Measurements from ENCODE around the gene GDF9. TPM values are rescaled to one million over a fixed set of nuclear protein-coding genes. Genes with fewer than 3 reads are reported as not detected.
A peak's percentile ranks its signal among the peaks of the same experiment; 100 is the strongest.

The GDF9 gene
- total and polyA plus RNA-seq, 7 experiments from 2014 or later: 0.43 to 2.0 (median 1.4) TPM

GRCh38 chr5:132840896-132841295, 25.4 kb downstream of the GDF9 start:
- DNase-seq (no peak), ATAC-seq (peak; percentile 8)
- peaks cover 0 to 2% (median 0%) of the 10 kb centered on the region in 11 donors for H3K9me3 Mint-ChIP-seq
- Histone ChIP-seq H3K27me3 (ENCODE audit: control insufficient read depth in 2 of 2, insufficient read depth in 2 of 2, low read length in 2 of 2) (no peaks in the 10 kb centered on the region), H3K36me3 (ENCODE audit: control insufficient read depth in 2 of 3, insufficient read depth in 3 of 3, low read length in 3 of 3) (no peaks in the 10 kb centered on the region), H3K4me1 (ENCODE audit: control insufficient read depth in 2 of 2, insufficient read depth in 2 of 2, low read length in 2 of 2) (no peaks in the 10 kb centered on the region), H3K9me3 (ENCODE audit: control insufficient read depth in 2 of 3, low read length in 3 of 3) (no peaks in the 10 kb centered on the region), H3K4me3 (ENCODE audit: low read length) (no peak overlapping the region), H3K27ac (ENCODE audit: low read depth, low read length) (no peak overlapping the region)
- intact Hi-C loops (cut with micrococcal nuclease): no loop called here
- no peak overlapping the region for H3K4me3 Mint-ChIP-seq
- CTCF ChIA-PET: no interaction called here
- peaks cover 0 to 3% (median 0%) of the 10 kb centered on the region in 7 donors for H3K4me1 Mint-ChIP-seq
- no peaks in the 10 kb centered on the region for H3K36me3 Mint-ChIP-seq
- POLR2A ChIA-PET: no interaction called here
- no peaks in the 10 kb centered on the region for H3K27me3 Mint-ChIP-seq
- H3K27ac Mint-ChIP-seq: no peak overlapping the region

- DNase-seq: no peak
- no peaks in the 10 kb centered on the region for H3K9me3 ChIP-seq (ENCODE audit: control insufficient read depth in 2 of 3, low read length in 3 of 3)
- H3K27me3 ChIP-seq (ENCODE audit: control insufficient read depth in 2 of 2, insufficient read depth in 2 of 2, low read length in 2 of 2): no peaks in the 10 kb centered on the region
- Mint-ChIP-seq H3K4me3 (no peak overlapping the region), H3K27me3 (no peaks in the 10 kb centered on the region), H3K36me3 (no peaks in the 10 kb centered on the region), H3K4me1 (peaks cover 0 to 3% (median 0%) of the 10 kb centered on the region in 7 donors), H3K9me3 (peaks cover 0 to 2% (median 0%) of the 10 kb centered on the region in 11 donors), H3K27ac (no peak overlapping the region)
- ChIA-PET POLR2A (no interaction called here), CTCF (no interaction called here)
- intact Hi-C loops (cut with micrococcal nuclease): no loop called here
- ATAC-seq: no peak
- H3K27ac ChIP-seq (ENCODE audit: low read depth, low read length): no peak overlapping the region
- no peaks in the 10 kb centered on the region for H3K4me1 ChIP-seq (ENCODE audit: control insufficient read depth in 2 of 2, insufficient read depth in 2 of 2, low read length in 2 of 2)
- no peak overlapping the region for H3K4me3 ChIP-seq (ENCODE audit: low read length)
- H3K36me3 ChIP-seq (ENCODE audit: control insufficient read depth in 2 of 3, insufficient read depth in 3 of 3, low read length in 3 of 3): no peaks in the 10 kb centered on the region
These were observed 26.0 kb downstream of the GDF9 start for GRCh38 chr5:132840313-132840712.

- POLR2A ChIA-PET: no interaction called here
- no peak for ATAC-seq
- DNase-seq: no peak
- no peaks in the 10 kb centered on the region for H3K27me3 ChIP-seq (ENCODE audit: control insufficient read depth in 2 of 2, insufficient read depth in 2 of 2, low read length in 2 of 2)
- peaks cover 0 to 2% (median 0%) of the 10 kb centered on the region in 11 donors for H3K9me3 Mint-ChIP-seq
- intact Hi-C loops (cut with micrococcal nuclease): no loop called here
- peak overlapping the region in 1 of 9 donors; percentile 53 for H3K27ac Mint-ChIP-seq
- no peak overlapping the region for H3K4me3 Mint-ChIP-seq
- CTCF ChIA-PET: no interaction called here
- H3K4me3 ChIP-seq (ENCODE audit: low read length): no peak overlapping the region
- no peak overlapping the region for H3K27ac ChIP-seq (ENCODE audit: low read depth, low read length)
- no peaks in the 10 kb centered on the region for H3K9me3 ChIP-seq (ENCODE audit: control insufficient read depth in 2 of 3, low read length in 3 of 3)
- H3K27me3 Mint-ChIP-seq: no peaks in the 10 kb centered on the region
- peaks cover 0 to 3% (median 0%) of the 10 kb centered on the region in 7 donors for H3K4me1 Mint-ChIP-seq
- no peaks in the 10 kb centered on the region for H3K36me3 ChIP-seq (ENCODE audit: control insufficient read depth in 2 of 3, insufficient read depth in 3 of 3, low read length in 3 of 3)
- no peaks in the 10 kb centered on the region for H3K36me3 Mint-ChIP-seq
- H3K4me1 ChIP-seq (ENCODE audit: control insufficient read depth in 2 of 2, insufficient read depth in 2 of 2, low read length in 2 of 2): no peaks in the 10 kb centered on the region
These were observed 26.6 kb downstream of the GDF9 start for GRCh38 chr5:132839426-132840301.

GRCh38 chr5:132838516-132839282, 27.6 kb downstream of the GDF9 start:
- Histone ChIP-seq H3K4me3 (ENCODE audit: low read length) (no peak overlapping the region), H3K4me1 (ENCODE audit: control insufficient read depth in 2 of 2, insufficient read depth in 2 of 2, low read length in 2 of 2) (no peaks in the 10 kb centered on the region), H3K9me3 (ENCODE audit: control insufficient read depth in 2 of 3, low read length in 3 of 3) (no peaks in the 10 kb centered on the region), H3K27ac (ENCODE audit: low read depth, low read length) (no peak overlapping the region), H3K27me3 (ENCODE audit: control insufficient read depth in 2 of 2, insufficient read depth in 2 of 2, low read length in 2 of 2) (no peaks in the 10 kb centered on the region), H3K36me3 (ENCODE audit: control insufficient read depth in 2 of 3, insufficient read depth in 3 of 3, low read length in 3 of 3) (no peaks in the 10 kb centered on the region)
- CTCF ChIA-PET: no interaction called here
- intact Hi-C loops (cut with micrococcal nuclease): no loop called here
- H3K9me3 Mint-ChIP-seq: peaks cover 0 to 2% (median 0%) of the 10 kb centered on the region in 11 donors
- no peak for DNase-seq
- peaks cover 0 to 3% (median 0%) of the 10 kb centered on the region in 7 donors for H3K4me1 Mint-ChIP-seq
- ATAC-seq: no peak
- H3K27ac Mint-ChIP-seq: no peak overlapping the region
- no peak overlapping the region for H3K4me3 Mint-ChIP-seq
- H3K36me3 Mint-ChIP-seq: no peaks in the 10 kb centered on the region
- POLR2A ChIA-PET: no interaction called here
- H3K27me3 Mint-ChIP-seq: peaks cover 0 to 5% (median 0%) of the 10 kb centered on the region in 5 donors

GRCh38 chr5:132837868-132838267, 28.4 kb downstream of the GDF9 start:
- CTCF ChIA-PET: no interaction called here
- Mint-ChIP-seq H3K4me3 (no peak overlapping the region), H3K27ac (no peak overlapping the region), H3K9me3 (peaks cover 0 to 2% (median 0%) of the 10 kb centered on the region in 11 donors), H3K36me3 (no peaks in the 10 kb centered on the region), H3K27me3 (peaks cover 0 to 7% (median under 1%) of the 10 kb centered on the region in 5 donors), H3K4me1 (peaks cover 0 to 3% (median 0%) of the 10 kb centered on the region in 7 donors)
- Histone ChIP-seq H3K36me3 (ENCODE audit: control insufficient read depth in 2 of 3, insufficient read depth in 3 of 3, low read length in 3 of 3) (no peaks in the 10 kb centered on the region), H3K9me3 (ENCODE audit: control insufficient read depth in 2 of 3, low read length in 3 of 3) (no peaks in the 10 kb centered on the region), H3K27ac (ENCODE audit: low read depth, low read length) (no peak overlapping the region), H3K4me1 (ENCODE audit: control insufficient read depth in 2 of 2, insufficient read depth in 2 of 2, low read length in 2 of 2) (no peaks in the 10 kb centered on the region), H3K4me3 (ENCODE audit: low read length) (no peak overlapping the region), H3K27me3 (ENCODE audit: control insufficient read depth in 2 of 2, insufficient read depth in 2 of 2, low read length in 2 of 2) (no peaks in the 10 kb centered on the region)
- no peak for DNase-seq
- no peak for ATAC-seq
- intact Hi-C loops (cut with micrococcal nuclease): no loop called here
- POLR2A ChIA-PET: no interaction called here

- no peaks in the 10 kb centered on the region for H3K9me3 ChIP-seq (ENCODE audit: control insufficient read depth in 2 of 3, low read length in 3 of 3)
- intact Hi-C loops (cut with micrococcal nuclease): no loop called here
- H3K36me3 ChIP-seq (ENCODE audit: control insufficient read depth in 2 of 3, insufficient read depth in 3 of 3, low read length in 3 of 3): no peaks in the 10 kb centered on the region
- Mint-ChIP-seq H3K27ac (peak overlapping the region in 1 of 9 donors; percentile 55), H3K4me1 (peaks cover 0 to 7% (median 0%) of the 10 kb centered on the region in 7 donors), H3K27me3 (peaks cover 0 to 11% (median 5%) of the 10 kb centered on the region in 5 donors), H3K36me3 (no peaks in the 10 kb centered on the region), H3K4me3 (no peak overlapping the region), H3K9me3 (peaks cover 0 to 2% (median 0%) of the 10 kb centered on the region in 11 donors)
- DNase-seq (no peak), ATAC-seq (no peak)
- H3K27ac ChIP-seq (ENCODE audit: low read depth, low read length): no peak overlapping the region
- CTCF ChIA-PET: no interaction called here
- no peak overlapping the region for H3K4me3 ChIP-seq (ENCODE audit: low read length)
- POLR2A ChIA-PET: no interaction called here
- no peaks in the 10 kb centered on the region for H3K4me1 ChIP-seq (ENCODE audit: control insufficient read depth in 2 of 2, insufficient read depth in 2 of 2, low read length in 2 of 2)
- H3K27me3 ChIP-seq (ENCODE audit: control insufficient read depth in 2 of 2, insufficient read depth in 2 of 2, low read length in 2 of 2): no peaks in the 10 kb centered on the region
These were observed 29.4 kb downstream of the GDF9 start for GRCh38 chr5:132836852-132837251.
